ENCODE data around the gene CHSY1. TPM values are rescaled to one million over a fixed set of nuclear protein-coding genes. Genes with fewer than 3 reads are reported as not detected.

Gene CHSY1
- total RNA-seq, 6 experiments from 2014 or later, result 4.9 to 12.6 (median 7.2) TPM

DNA sequence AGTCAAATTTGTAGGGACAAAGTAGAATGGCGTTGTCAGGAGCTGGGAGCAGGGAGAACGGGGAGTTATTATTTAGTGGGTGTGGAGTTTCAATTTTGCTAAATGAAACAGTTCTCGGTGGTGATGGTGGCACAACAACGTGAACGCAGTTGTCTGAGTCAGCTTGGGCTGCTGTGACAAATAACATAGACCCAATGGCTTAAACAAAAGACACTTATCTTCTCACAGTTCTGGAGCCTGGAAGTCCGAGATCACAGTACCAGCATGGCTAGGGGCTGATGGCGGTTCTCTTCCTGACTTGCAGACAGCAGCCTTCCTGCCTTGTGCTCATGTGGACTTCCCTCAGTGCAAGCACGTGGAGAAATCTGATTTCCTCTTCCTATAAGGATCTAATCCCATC, 90.2 kb downstream of the CHSY1 start:
- H3K27ac ChIP-seq, result no peak overlapping the region
- no peaks in the 10 kb centered on the region for H3K36me3 ChIP-seq
- ATAC-seq (peak in 3 of 4 donors; percentile 45 to 53 (median 50)), DNase-seq (no peak)
- WGBS (ENCODE audit: insufficient coverage, low coverage, low lambda C conversion rate, missing lambda C conversion rate), result 43% methylated on average over 5 of the region's 8 CpGs
- intact Hi-C loops (cut with DNase I), result no loop called here
- no peaks in the 10 kb centered on the region for H3K4me1 ChIP-seq
- TF ChIP-seq, protein P1, sequence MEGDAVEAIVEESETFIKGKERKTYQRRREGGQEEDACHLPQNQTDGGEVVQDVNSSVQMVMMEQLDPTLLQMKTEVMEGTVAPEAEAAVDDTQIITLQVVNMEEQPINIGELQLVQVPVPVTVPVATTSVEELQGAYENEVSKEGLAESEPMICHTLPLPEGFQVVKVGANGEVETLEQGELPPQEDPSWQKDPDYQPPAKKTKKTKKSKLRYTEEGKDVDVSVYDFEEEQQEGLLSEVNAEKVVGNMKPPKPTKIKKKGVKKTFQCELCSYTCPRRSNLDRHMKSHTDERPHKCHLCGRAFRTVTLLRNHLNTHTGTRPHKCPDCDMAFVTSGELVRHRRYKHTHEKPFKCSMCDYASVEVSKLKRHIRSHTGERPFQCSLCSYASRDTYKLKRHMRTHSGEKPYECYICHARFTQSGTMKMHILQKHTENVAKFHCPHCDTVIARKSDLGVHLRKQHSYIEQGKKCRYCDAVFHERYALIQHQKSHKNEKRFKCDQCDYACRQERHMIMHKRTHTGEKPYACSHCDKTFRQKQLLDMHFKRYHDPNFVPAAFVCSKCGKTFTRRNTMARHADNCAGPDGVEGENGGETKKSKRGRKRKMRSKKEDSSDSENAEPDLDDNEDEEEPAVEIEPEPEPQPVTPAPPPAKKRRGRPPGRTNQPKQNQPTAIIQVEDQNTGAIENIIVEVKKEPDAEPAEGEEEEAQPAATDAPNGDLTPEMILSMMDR (IDR thresholded peaks at IDR 0.05), result no peak
- TF ChIP-seq POLR2A (IDR thresholded peaks at IDR 0.05), result no peak
- no peak overlapping the region for H3K4me3 ChIP-seq
- H3K9me3 ChIP-seq, result peaks cover 0 to 13% (median 0%) of the 10 kb centered on the region in 4 donors
- no peaks in the 10 kb centered on the region for H3K27me3 ChIP-seq

DNA sequence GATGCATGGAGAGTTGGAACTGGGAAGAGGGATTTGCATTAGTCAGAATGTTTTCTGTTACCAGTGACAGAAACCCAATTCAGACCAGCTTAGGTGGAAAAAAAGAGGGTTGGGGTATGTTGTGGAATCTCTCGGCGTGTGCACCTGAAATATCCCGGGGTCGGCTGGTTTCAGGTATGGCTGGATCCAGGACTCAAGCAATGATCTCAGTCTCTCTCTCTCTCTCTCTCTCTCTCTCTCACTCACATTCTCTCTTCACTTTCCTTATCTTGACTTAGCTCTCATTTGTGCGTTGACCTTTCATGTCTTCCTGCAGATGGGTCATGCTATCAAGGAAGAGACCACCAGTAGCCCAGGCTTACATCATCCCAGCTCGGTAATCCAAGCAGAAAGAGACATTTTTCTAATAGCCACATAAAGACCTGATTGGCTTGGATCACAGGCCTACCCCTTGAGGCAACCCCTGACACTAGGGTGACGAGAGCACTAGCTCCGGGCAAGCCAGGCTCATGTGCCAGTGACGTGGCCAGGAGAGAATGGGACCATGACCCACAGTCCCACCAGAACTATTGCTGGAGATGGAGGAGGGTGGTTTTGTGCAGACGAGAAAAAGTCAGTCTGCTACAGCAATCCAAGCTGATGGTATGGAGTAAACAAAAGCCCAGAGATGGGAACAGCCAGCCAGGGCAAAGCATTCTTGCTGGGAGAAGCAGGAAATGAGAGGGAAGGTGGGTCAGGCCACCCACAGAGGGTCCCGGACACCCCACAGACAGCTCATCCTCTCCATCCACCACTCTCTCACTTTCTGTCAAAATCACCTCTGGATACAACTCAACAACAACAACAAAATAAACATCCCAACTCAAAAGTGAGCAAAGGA, 91.7 kb downstream of the CHSY1 start:
- H3K27me3 ChIP-seq, result no peaks in the 10 kb centered on the region
- WGBS (ENCODE audit: insufficient coverage, low coverage, low lambda C conversion rate, missing lambda C conversion rate), result 64% methylated on average over 7 of the region's 11 CpGs
- no peaks in the 10 kb centered on the region for H3K4me1 ChIP-seq
- no peak for DNase-seq
- ATAC-seq, result no peak
- intact Hi-C loops (cut with DNase I), result no loop called here
- no peaks in the 10 kb centered on the region for H3K36me3 ChIP-seq
- H3K27ac ChIP-seq, result no peak overlapping the region
- TF ChIP-seq POLR2A (IDR thresholded peaks at IDR 0.05), result no peak
- TF ChIP-seq, protein P1 (IDR thresholded peaks at IDR 0.05), result no peak
- peaks cover 0 to 3% (median 0%) of the 10 kb centered on the region in 4 donors for H3K9me3 ChIP-seq
- no peak overlapping the region for H3K4me3 ChIP-seq

DNA sequence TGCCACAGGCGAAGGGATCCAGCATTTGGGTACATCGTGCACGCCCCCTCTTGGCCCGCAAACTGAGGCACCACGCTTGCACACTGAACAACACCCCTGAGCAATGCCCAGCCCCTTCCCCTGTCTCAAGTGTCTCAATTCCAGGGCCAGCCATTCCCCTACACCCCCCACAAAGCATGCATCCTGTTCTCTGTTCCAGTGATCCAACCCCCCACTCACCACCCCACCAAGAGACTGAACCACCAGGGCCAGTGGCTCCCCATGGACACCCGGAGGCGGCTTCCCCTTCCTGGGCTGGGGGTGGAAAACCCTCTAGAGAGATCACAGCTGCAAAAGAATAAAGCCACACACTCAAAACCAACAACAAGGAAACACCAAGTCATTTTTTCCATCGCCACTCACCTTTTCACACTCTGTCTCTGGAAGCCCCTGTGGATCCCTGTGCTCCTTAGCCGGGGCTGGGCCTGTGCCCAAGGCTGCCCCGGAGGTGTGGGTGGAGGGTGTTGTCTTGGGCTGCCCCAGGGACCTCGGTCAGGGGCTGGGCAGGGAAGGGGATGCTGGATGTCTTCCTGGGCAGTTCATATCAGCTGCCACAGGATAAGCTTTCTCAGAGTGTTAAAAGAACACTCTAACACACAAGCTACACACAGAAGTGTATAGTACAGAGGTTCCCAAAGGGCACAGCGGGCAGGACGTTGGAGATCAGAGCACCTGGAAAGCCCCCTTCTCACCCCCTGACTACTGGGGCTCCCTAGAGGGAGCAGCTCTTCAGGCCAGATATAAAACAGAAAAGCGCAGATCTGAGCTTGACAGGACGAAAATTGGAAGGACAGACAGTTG, 92.5 kb downstream of the CHSY1 start:
- DNase-seq, result no peak
- H3K36me3 ChIP-seq, result no peaks in the 10 kb centered on the region
- no peaks in the 10 kb centered on the region for H3K4me1 ChIP-seq
- intact Hi-C loops (cut with DNase I), result no loop called here
- 58% methylated on average over 7 of the region's 15 CpGs for WGBS (ENCODE audit: insufficient coverage, low coverage, low lambda C conversion rate, missing lambda C conversion rate)
- H3K27ac ChIP-seq, result no peak overlapping the region
- TF ChIP-seq, protein P1 (IDR thresholded peaks at IDR 0.05), result no peak
- no peak for TF ChIP-seq POLR2A (IDR thresholded peaks at IDR 0.05)
- no peak overlapping the region for H3K4me3 ChIP-seq
- H3K9me3 ChIP-seq, result no peaks in the 10 kb centered on the region
- H3K27me3 ChIP-seq, result no peaks in the 10 kb centered on the region
- peak in 2 of 4 donors; percentile 33 to 43 for ATAC-seq

DNA sequence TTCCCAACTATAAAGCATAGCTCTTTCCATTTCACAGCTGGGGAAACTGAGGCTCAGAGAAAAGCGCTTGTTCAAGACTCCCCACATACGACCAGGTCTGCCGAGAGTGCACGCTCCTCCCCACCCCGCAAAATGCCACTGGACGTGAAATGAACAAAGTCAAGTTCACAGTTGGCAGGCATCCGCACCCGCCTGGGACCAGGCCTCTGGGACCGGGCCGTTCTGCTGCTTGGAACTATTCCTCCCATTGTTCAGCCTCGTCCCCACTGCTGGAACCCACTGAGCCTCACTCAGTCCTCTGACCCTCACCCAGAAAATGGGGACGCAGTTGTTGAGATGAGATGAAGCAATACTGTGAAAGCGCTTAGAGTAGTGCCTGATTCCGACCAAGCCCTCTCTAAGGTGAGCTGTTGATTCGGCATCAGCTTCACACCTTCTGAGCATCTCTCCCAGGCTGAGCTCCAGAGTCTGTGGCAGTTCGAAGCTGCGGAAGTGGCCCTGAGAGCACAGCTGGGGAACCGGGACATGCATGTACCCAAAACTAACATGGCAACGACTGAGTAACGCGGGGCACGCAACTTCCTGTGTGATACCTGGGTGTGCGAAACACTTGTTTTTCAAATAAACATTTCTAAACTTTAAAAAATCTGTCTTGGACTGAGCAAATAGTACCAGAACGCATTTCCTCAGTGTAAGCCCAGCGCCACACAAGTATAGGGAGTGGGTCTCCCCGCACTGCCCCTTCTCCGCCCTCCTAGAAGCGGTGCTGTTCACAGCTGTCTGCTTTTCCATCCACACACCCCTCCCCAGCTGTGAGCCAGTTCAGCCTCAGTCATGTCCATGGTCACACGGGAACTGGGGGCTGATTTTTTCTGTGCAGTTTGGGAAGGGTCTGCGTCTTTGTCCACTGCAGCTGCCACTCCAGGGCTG, 93.4 kb downstream of the CHSY1 start:
- Histone ChIP-seq H3K4me3 (no peak overlapping the region), H3K27me3 (no peaks in the 10 kb centered on the region), H3K36me3 (no peaks in the 10 kb centered on the region), H3K27ac (no peak overlapping the region), H3K4me1 (no peaks in the 10 kb centered on the region), H3K9me3 (no peaks in the 10 kb centered on the region)
- TF ChIP-seq, protein P1 (IDR thresholded peaks at IDR 0.05), result no peak
- no peak for TF ChIP-seq POLR2A (IDR thresholded peaks at IDR 0.05)
- DNase-seq, result no peak
- WGBS (ENCODE audit: insufficient coverage, low coverage, low lambda C conversion rate, missing lambda C conversion rate), result 83% methylated on average over 20 of the region's 30 CpGs
- intact Hi-C loops (cut with DNase I), result no loop called here
- no peak for ATAC-seq

All from right lobe of liver (tissue), 6 donors.